DMS79 (cell line): ENCODE data around the gene TTLL10.

ENCODE experiments used
- DNase-seq: peaks from one replicate; lab custom pipeline; 2025; lab: John Stamatoyannopoulos, UW

TTLL10 gene

GRCh38 chr1:1173061-1173792, 453 bp upstream of the TTLL10 start:
- DNase-seq: no peak

GRCh38 chr1:1175221-1176062, 1.8 kb downstream of the TTLL10 start:
- DNase-seq: peak; percentile 68

- peak; percentile 58 for DNase-seq
Measured at GRCh38 chr1:1176063-1176761, 2.5 kb downstream of the TTLL10 start.

- DNase-seq: no peak
Measured at GRCh38 chr1:1176931-1177330, 3.3 kb downstream of the TTLL10 start.

GRCh38 chr1:1177452-1178206, 3.9 kb downstream of the TTLL10 start:
- DNase-seq: no peak

GRCh38 chr1:1178794-1179331, 5.2 kb downstream of the TTLL10 start:
- DNase-seq: no peak

GRCh38 chr1:1179346-1179982, 5.8 kb downstream of the TTLL10 start:
- DNase-seq: no peak

GRCh38 chr1:1179983-1180861, 6.5 kb downstream of the TTLL10 start:
- DNase-seq: no peak

- DNase-seq: no peak
Measured at GRCh38 chr1:1181129-1181937, 7.7 kb downstream of the TTLL10 start.

GRCh38 chr1:1181938-1182410, 8.3 kb downstream of the TTLL10 start:
- DNase-seq: no peak

- DNase-seq: no peak
Measured at GRCh38 chr1:1182491-1183220, 9.0 kb downstream of the TTLL10 start.

GRCh38 chr1:1183221-1183747, 9.6 kb downstream of the TTLL10 start:
- no peak for DNase-seq

GRCh38 chr1:1183833-1184775, 10.4 kb downstream of the TTLL10 start:
- DNase-seq: no peak

GRCh38 chr1:1185101-1185765, 11.6 kb downstream of the TTLL10 start:
- no peak for DNase-seq

GRCh38 chr1:1187938-1188337, 14.3 kb downstream of the TTLL10 start:
- DNase-seq: no peak

GRCh38 chr1:1189111-1189510, 15.4 kb downstream of the TTLL10 start:
- no peak for DNase-seq
